CD4-positive, alpha-beta T cell treated with Interleukin-4 for 4 hours (primary cell): ENCODE data around the gene SNAPIN.
A peak's percentile ranks its signal among the peaks of the same experiment; 100 is the strongest.
"Not testable (repeated sequence)": the region's sequence is repeated elsewhere in the genome, so short reads cannot be mapped to it uniquely, and the experiment has no call there.

Experiments
- DNase-seq: peaks from one replicate; pipeline ENCODE4 v3.0.0-alpha.2; 2020

Gene SNAPIN

DNA sequence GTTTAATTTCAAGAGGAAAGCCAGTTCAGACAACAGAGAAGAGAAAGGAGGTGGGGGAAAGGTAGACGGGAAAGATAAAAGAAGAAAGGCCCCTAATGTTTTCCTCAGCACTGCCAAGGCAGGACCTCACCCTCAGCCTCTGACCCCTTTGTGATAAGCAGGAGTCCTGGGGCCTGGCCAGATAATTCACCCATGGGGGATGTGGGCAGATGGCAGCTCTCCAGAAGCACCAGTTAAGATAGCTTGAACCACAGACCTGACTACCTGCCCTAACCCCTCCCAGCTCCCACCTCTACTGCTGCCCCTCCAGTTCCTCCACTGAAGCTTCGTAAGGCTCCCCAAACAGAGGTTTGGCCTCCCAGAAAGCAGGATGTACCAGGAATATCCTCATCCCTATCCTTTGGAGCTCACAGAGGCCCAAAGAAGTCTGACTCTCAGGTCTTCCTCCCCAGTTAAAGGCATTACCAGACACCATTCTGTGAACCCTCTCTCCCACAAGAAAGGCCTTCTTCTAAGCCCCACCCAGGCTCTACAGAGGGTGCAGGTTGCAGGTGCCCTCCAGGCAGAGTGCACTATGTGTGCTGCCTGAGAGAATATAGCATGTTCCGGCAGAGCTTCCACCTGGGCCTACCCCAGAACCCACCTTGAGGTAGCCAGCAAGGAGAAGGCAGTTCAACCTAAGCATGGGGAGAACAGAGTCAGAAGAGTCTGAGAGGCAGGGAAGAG is 9.2 kb upstream of the SNAPIN start:
- no peak for DNase-seq

DNA sequence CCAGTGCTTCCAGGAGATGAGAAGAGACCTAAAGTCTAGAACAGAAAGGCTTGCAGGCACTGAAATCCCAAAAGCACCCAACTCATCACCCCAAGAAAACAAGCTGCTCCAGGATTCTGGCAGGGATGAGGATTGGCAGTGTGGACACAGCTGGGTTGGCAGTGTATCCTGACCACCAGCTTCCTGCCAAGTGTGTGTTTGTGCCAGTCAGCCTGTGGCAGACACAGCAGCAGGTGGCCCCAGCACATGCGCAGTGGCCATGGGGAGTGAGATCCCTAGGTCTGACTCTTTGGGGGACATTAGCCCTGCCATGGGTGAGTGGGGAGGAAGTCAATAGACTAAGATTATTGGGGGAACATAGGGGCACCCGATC is 8.7 kb upstream of the SNAPIN start:
- no peak for DNase-seq

DNA sequence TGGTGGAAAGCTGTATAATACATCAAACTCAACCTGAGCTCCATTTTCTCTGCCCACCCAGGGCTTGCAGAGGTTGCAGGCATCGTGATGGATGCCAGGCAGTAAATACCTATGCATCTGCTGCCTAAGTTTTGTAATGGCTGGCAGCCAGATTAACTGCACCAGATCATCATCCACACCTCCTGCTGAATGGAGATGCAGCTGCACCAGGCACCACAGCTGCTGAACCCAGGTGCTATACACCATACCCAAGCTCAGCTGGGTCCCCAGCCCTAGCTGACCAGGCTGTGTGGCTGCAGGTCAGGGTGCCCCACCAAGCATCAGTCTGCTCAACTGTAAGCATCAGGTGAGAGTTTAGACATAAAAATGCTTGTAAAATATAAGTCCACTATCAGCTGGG is 6.7 kb upstream of the SNAPIN start:
- DNase-seq, result no peak

DNA sequence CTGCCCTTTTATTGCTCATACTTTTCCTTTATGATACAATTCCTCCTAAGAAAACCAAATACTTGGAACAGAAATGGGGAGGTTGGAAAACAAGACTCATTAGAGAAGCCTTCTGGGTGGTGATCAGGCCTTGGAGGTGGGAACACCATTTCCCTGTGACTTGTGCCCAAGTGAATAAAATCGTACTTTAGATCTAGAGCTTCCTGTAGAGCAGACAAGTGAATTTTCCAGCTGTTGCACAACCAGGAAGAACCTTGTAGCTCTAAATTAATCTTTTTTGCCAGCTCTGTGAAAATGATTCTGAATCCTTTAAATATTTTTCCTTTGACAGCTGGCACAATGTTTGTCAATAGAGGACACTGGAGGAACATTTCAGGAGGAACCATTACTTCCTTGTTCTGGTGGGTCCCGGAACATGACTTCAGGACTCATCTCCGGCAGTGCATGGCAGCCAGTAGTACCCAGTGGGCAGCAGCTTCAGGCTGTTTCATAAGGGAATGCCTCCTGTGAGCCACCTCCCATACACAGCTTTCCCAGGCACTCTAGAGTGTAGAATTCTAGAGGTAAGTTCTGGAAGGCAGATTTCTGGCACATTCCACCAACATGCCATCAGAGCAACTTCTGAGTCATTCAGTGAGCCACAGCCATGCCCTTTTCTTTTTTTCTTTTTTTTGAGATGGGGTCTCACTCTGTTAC is 5.5 kb upstream of the SNAPIN start:
- DNase-seq, result no peak

DNA sequence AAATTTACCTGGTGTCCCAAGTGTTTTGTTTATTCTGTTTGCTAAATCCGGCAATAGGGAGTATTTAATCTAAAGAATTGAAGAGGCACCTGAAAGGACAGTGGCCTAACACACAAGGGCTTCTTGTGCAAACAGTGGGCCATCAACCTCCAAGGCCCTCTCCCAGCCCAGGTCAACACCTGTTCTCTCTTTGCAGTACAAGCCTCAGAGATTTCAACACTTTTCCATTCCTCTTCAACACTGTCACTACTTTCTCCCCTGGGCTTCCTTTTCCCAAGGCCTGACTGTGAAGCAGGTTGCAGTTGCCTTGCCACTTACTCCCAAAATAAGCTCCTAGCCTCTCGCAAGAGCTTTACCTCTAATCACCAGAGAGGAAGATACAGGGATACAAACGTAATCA is 3.2 kb upstream of the SNAPIN start:
- no peak for DNase-seq

DNA sequence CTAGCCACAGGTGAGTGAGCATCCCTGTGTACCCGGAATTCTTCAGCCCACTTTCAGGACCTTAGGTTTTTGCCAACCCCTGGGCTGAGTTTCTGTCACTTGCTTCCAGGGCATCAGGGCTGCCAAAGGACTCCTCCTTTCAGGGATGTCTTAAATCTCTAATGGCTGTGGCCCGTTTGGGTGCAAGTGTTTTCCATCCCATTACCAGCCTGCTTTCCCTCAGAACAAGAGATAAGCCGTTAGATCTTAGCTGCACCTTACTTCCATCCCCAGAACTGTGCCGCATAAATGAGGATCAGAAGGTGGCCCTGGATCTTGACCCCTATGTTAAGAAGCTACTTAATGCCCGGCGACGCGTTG is 652 bp downstream of the SNAPIN start:
- DNase-seq, result no peak

DNA sequence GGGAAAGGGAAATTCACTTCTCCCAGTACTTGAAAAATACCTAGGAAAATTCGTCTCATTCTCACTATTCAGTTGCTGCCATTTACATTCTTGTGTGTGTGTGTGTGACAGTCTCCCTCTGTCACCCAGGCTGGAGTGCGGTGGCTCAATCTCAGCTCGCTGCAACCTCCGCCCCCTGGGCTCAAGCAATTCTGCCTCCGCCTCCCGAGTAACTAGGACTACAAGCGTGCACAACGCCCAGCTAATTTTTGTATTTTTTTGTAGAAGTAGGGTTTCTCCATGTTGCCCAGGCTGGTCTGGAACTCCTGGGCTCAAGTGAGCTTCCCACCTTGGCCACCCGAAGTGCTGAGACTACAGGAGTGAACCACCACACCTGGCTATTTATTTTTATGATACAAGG is 1.2 kb downstream of the SNAPIN start:
- no peak for DNase-seq

DNA sequence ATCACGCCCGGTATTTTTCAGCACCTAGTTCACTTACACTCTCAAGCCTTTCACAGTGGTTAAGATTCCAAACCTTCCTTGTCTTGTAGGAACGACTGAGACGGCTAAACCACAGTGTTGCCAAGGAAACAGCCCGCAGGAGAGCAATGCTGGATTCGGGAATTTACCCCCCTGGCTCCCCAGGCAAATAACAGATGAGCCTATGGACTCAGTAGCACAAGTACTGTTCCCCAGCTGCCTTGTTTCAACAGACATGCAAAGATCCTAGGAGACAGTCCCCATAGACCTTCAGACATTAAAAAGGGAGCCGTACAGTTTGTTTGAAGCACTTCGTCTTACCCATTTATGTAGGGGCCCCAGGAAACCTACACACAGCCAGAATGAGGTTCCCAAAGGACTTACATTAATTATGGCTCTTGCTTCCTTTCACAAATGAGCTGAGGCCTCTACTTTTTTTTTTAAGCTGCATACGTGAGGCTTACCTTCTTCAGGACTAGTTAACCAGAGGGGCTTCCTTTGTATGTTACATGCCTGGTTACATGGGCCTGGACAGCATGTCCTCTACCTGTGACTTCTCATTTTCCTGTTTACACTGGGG is 2.7 kb downstream of the SNAPIN start:
- no peak for DNase-seq

DNA sequence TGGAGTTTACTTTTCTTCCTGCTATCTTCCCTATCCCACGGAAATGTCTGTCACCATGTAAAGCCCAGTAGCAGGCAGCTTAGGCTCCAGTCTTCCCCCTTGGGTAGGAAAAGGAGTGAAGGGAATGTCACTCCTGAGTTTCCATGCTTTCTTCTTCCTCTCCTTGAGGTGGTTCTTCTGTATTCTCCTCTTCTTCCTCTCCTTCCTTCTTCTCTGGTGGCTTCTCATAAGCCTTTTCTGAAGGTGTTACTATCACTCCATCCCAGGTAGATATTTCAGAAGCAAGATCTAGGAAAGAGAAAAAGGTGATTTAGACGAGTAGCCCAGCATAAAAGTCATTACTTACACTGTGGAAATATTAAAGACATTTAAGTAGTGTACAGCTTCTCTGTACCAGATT is 3.8 kb downstream of the SNAPIN start:
- no peak for DNase-seq

DNA sequence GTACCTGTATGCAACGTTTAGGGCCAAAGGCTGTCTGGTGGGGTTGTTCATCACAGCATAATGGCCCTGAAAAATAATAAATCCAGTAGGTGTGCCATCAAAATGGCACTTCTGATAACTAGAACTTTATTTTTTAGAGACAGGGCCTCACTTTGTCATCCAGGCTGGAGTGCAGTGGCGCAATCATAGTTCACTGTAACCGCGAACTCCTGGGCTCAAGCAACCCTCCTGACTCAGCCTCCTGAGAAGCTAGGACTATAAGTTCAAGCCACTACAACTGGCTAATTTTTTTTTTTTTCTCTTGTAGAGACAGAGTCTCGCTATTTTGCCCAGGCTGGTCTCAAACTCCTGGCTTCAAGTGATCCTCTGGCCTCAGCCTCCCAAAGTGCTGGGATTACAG is 4.7 kb downstream of the SNAPIN start:
- no peak for DNase-seq

DNA sequence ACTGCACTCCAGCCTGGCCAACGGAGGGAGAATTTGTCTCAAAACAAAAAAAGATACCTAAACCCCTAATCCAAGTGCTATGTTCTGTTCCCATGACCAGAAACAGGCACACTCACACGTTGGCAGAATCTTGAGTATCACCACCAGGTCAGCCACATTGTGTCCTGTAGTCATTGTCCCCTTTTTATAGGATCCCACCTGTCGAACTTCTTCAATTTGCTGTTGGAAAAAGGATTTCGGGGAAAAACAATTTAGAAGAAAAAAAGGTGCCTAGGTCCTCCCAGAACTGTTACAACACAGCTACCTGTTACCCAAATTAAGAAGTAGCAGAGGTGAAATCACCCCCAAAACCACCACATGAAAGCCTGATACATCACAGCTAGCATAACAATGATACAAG is 8.9 kb downstream of the SNAPIN start:
- DNase-seq, result no peak

DNA sequence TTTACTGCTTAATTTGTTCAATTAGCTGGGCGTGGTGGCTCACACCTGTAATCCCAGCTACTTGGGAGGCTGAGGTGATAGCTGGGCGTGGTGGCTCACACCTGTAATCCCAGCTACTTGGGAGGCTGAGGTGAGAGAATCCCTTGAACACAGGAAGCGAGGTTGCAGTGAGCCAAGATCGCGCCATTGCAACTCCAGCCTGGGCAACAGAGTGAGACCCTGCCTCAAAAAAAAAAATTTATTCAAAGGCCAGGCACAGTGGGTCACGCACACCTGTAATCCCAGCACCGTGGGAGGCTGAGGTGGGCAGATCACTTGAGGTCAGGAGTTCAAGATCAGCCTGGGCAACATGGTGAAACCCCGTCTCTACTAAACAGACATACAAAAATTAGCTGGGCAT is 10.2 kb downstream of the SNAPIN start:
- not testable (repeated sequence) for DNase-seq

DNA sequence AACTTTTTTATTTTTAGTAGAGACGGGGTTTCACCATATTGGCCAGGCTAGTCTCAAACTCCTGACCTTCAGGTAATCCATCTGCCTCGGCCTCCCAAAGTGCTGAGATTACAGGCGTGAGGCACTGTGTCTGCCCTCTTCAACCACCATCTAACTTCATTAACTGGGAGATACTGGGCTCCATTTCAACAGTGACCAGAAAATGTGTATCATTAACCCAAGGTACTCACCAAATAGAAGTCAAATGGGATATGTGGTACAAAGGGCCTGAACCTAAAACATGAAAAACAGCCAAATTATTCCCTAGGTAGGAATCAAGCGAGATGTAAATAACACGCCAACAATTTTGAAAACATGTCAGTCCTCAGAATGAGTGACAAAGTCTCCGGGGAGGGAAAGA is 11.1 kb downstream of the SNAPIN start:
- no peak for DNase-seq

DNA sequence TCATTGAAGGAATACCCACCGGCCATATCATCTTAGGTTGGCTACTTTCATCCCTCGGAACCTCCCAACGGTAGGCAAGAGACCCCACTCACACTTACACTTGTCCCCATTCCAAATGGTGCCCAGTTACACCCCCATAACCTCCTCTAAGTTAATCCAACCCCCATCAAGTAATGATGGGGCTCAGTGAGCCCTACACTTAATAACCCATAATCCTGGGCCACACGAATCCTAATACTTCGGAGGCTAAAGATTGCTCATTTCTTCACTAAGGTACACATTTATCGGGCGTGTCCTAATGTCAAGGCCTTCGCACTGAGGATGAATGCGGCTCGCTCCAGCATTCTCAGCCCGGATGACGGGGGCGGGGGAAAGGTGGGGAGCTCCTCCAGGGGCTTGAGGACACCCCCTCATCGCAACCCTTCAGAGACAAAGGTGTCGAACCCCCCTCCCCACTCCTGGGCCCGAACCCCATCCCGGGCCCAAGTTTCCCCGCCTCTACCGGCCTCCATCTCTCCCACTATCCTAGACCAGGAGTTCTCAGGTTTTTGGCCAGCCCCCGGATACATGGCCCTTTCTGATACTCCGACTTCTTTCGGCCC is 11.9 kb downstream of the SNAPIN start:
- no peak for DNase-seq

DNA sequence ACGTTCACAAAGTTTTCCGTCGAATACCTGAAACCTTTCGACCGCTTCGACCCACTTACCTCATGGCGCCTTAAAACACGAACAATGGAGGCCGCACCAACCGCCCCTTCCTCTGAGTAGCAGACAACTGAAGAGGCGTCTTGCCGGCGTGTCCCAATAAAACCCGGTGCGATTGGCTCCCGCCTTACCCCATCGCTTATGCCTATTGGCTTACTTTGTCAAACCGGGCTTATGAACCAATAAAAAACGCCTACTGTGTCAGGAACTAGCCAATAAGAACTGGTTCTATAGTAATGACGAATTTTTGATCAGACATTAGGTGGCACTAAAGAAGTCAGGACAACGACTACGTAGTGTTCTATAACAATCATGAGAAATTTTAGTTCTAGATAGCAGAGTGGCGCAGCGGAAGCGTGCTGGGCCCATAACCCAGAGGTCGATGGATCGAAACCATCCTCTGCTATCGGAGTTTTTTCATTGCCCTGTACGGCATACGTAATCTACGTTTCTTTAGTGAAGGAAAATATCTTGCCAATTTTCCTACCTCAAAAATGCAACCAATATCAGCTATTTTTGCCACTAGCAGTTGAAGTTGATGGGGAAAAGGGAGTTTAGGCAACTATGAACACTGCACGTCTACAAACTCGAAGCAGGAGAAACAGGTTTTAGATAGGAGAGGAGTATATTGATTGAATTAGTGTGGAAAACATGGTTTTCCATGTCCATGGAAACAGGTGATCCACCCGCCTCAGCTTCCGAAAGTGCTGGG is 12.5 kb downstream of the SNAPIN start, which contains the start of gene ILF2:
ILF2 (minus strand) TSS at position 135 of the 769 bp plus-strand sequence; CDS start at position 64, 71 bp downstream.
- peak; percentile 100 for DNase-seq

DNA sequence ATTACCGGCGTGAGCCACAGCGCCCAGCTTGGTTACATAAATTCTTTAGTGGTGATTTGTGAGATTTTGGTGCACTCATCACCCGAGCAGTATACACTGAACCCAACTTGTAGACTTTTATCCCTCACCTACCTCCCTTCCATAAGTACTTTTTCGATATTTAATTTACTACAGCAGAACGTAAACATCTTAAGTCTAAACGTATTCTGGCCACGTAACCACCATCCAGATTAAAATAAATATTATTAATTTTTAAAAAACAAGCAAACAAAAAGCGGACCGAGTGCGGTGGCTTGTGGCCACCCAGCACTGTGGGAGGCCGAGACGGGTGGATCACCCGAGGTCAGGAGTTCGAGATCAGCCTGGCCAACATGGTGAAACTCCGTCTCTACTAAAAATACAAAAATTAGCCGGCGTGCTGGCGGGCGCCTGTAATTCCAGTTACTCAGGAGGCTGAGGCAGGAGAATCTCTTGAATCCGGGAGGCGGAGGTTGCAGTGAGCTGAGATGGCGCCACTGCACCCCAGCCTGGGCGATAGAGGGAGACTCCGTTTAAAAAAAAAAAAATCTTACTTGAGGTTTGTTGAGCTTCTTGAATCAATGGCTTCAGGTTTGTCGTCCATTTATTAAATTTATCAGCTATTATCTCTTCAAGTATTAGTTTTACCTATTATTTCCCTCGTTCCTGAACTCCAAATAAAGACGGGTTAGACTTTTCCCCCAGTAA is 13.3 kb downstream of the SNAPIN start:
- peak; percentile 46 for DNase-seq

DNA sequence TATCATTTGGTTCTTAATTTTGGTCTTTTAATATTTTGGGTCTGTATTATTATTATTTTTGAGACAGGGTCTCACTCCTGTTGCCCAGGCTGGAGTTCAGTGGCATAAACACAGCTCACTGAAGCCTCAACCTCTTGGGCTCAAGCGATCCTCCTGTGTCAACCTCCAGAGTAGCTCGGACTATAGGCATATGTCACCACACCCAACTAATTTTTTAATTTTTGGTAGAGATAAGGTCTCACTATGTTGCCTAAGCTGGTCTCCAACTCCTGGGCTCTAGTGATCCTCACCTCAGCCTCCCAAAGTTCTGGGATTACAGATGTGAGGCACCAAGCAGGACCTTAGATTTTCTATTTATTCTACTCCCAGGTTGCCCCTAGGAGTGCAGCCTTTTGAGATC is 15.0 kb downstream of the SNAPIN start:
- DNase-seq, result no peak

DNA sequence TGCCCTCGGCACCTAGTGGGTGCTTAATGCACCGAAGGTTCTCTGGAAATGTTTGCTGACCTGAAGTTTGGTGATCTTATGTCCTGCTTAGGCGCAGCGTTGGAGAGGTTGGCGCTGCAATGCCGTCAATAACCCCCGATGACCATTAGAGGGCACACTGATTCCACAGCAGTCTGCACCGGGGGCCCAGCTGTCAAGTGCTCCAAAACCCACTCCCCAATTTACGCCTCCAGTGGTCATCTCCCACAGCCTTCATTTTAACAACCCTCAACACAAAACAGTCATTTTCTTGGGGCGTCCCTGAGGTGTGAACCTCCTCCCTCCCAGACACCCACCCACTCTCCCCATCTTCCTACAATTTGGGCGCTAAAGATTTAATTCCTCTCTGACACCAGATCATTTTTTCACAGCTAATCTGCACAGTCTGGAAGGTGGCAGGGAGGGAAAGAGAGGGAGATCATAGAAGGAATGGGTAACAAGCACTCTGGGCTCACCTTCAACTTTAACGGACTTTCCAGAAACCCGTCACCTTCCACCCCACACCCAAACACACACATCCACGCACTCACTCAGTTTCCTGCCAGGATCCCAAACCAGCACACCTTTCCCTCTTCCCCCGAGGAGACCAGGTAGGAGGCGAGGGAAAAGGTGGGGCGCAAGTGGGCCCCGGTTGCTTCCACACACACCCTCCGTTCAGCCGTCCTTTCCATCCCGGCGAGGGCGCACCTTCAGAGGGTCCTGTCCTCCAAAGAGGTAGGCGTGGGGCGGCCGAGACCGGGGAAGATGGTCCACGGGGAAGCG is 19.4 kb downstream of the SNAPIN start:
- peak; percentile 42 for DNase-seq

DNA sequence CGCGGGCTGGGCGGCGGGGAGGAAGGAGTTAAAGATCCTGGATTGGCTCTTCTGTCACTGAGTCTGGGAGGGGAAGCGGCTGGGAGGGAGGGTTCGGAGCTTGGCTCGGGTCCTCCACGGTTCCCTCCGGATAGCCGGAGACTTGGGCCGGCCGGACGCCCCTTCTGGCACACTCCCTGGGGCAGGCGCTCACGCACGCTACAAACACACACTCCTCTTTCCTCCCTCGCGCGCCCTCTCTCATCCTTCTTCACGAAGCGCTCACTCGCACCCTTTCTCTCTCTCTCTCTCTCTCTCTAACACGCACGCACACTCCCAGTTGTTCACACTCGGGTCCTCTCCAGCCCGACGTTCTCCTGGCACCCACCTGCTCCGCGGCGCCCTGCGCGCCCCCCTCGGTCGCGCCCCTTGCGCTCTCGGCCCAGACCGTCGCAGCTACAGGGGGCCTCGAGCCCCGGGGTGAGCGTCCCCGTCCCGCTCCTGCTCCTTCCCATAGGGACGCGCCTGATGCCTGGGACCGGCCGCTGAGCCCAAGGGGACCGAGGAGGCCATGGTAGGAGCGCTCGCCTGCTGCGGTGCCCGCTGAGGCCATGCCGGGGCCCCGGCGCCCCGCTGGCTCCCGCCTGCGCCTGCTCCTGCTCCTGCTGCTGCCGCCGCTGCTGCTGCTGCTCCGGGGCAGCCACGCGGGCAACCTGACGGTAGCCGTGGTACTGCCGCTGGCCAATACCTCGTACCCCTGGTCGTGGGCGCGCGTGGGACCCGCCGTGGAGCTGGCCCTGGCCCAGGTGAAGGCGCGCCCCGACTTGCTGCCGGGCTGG is 20.2 kb downstream of the SNAPIN start, which contains the start of gene NPR1:
NPR1 (plus strand) TSS at position 170 of the 818 bp plus-strand sequence; CDS start at position 591, 421 bp downstream.
- no peak for DNase-seq

DNA sequence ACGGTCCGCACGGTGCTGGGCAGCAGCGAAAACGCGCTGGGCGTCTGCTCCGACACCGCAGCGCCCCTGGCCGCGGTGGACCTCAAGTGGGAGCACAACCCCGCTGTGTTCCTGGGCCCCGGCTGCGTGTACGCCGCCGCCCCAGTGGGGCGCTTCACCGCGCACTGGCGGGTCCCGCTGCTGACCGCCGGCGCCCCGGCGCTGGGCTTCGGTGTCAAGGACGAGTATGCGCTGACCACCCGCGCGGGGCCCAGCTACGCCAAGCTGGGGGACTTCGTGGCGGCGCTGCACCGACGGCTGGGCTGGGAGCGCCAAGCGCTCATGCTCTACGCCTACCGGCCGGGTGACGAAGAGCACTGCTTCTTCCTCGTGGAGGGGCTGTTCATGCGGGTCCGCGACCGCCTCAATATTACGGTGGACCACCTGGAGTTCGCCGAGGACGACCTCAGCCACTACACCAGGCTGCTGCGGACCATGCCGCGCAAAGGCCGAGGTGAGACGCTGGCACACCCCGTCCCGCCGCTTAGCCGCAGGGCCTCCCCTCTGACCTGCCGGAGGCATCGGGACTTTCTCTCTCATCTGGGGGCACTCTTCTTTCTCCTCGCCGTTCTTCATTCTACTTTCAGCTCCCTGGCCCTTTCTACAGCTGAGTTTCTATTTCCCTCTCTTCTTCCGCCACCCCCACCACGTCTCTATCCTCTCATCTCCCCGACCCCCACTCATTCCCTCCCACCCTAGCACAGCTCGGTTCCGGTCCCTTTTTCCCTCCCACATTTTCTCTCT is 21.0 kb downstream of the SNAPIN start:
- no peak for DNase-seq
